Activated CD8-positive, alpha-beta T cell treated with anti-CD3 and anti-CD28 coated beads for 36 hours (primary cell): ENCODE results near the gene TLE1. TPM values are rescaled to one million over a fixed set of nuclear protein-coding genes. Genes with fewer than 3 reads are reported as not detected.

Source experiments
- ATAC-seq: fragments of 200-7000 bp; cut with Tn5 transposase; one replicate; pipeline ENCODE4 v1.10.0; 2021; ENCODE audit warnings: mild to moderate bottlenecking, moderate library complexity
- CTCF ChIA-PET: fragments of 350-600 bp; sonication (Branson Sonifier 250); formaldehyde crosslinking; loops from one replicate; lab custom pipeline; 2021; ENCODE audit warnings: antibody characterized with exemption; lab: Charles Lee
- POLR2A ChIA-PET: fragments of 350-600 bp; sonication (Branson Sonifier 250); formaldehyde crosslinking; loops from one replicate; lab custom pipeline; 2021; ENCODE audit warnings: antibody characterized with exemption; lab: Charles Lee
- DNase-seq: peaks from one replicate; pipeline ENCODE4 v3.0.0-alpha.2; 2020
- H3K27ac Mint-ChIP-seq: one replicate; pipeline ENCODE4 v1.8.0; 2021; ENCODE audit warnings: mild to moderate bottlenecking, mixed read lengths
- H3K27me3 Mint-ChIP-seq: one replicate; pipeline ENCODE4 v1.8.0; 2021; ENCODE audit warnings: mixed read lengths
- H3K36me3 Mint-ChIP-seq: one replicate; pipeline ENCODE4 v1.8.0; 2021; ENCODE audit warnings: low read depth, mixed read lengths
- H3K4me1 Mint-ChIP-seq: one replicate; pipeline ENCODE4 v1.8.0; 2021; ENCODE audit warnings: low read depth, mixed read lengths
- H3K4me3 Mint-ChIP-seq: one replicate; pipeline ENCODE4 v1.8.0; 2021; ENCODE audit warnings: mild to moderate bottlenecking, moderate library complexity, mixed read lengths
- H3K9me3 Mint-ChIP-seq: one replicate; pipeline ENCODE4 v1.8.0; 2021; ENCODE audit warnings: mixed read lengths
- CTCF ChIP-seq: fragments of 200-600 bp; IDR thresholded peaks from one replicate; pipeline ENCODE4 v1.8.0; 2022; ENCODE audit warnings: antibody characterized with exemption, mild to moderate bottlenecking
- intact Hi-C: fragments of 100-400 bp; cut with micrococcal nuclease; formaldehyde crosslinking; loops from one replicate; pipeline ENCODE4 v1.10.0; 2022
- total RNA-seq, 2 experiments: library from RNA; stranded (reverse); gene quantifications; one replicate each; pipeline ENCODE4 v1.2.3, GENCODE V29; 2021

The TLE1 gene
- total RNA-seq, 2 experiments from 2014 or later = 0.20 to 0.29 TPM

- Mint-ChIP-seq H3K27ac (no peak overlapping the region), H3K36me3 (no peaks in the 10 kb centered on the region), H3K27me3 (no peaks in the 10 kb centered on the region), H3K4me3 (no peak overlapping the region), H3K4me1 (no peaks in the 10 kb centered on the region), H3K9me3 (no peaks in the 10 kb centered on the region)
- DNase-seq (no peak), ATAC-seq (no peak)
- TF ChIP-seq CTCF = no peak
- intact Hi-C loops = no loop called here
- ChIA-PET POLR2A (no interaction called here), CTCF (no interaction called here)
These were observed 139.7 kb downstream of the TLE1 start for GRCh38 chr9:81549500-81550206.

GRCh38 chr9:81548911-81549310 lies 140.4 kb downstream of the TLE1 start:
- no peaks in the 10 kb centered on the region for H3K9me3 Mint-ChIP-seq
- no peak overlapping the region for H3K27ac Mint-ChIP-seq
- no peaks in the 10 kb centered on the region for H3K27me3 Mint-ChIP-seq
- H3K4me1 Mint-ChIP-seq = no peaks in the 10 kb centered on the region
- intact Hi-C loops = no loop called here
- DNase-seq = no peak
- ChIA-PET POLR2A (no interaction called here), CTCF (no interaction called here)
- no peak overlapping the region for H3K4me3 Mint-ChIP-seq
- no peak for TF ChIP-seq CTCF
- no peak for ATAC-seq
- H3K36me3 Mint-ChIP-seq = no peaks in the 10 kb centered on the region

GRCh38 chr9:81546489-81546888 lies 142.9 kb downstream of the TLE1 start:
- H3K27ac Mint-ChIP-seq = no peak overlapping the region
- H3K4me3 Mint-ChIP-seq = no peak overlapping the region
- ATAC-seq (no peak), DNase-seq (no peak)
- H3K4me1 Mint-ChIP-seq = no peaks in the 10 kb centered on the region
- ChIA-PET CTCF (no interaction called here), POLR2A (no interaction called here)
- no peaks in the 10 kb centered on the region for H3K36me3 Mint-ChIP-seq
- TF ChIP-seq CTCF = no peak
- no peaks in the 10 kb centered on the region for H3K27me3 Mint-ChIP-seq
- intact Hi-C loops = no loop called here
- no peaks in the 10 kb centered on the region for H3K9me3 Mint-ChIP-seq

- CTCF ChIA-PET = no interaction called here
- H3K4me1 Mint-ChIP-seq = no peaks in the 10 kb centered on the region
- H3K27me3 Mint-ChIP-seq = no peaks in the 10 kb centered on the region
- ATAC-seq (no peak), DNase-seq (no peak)
- POLR2A ChIA-PET = no interaction called here
- H3K9me3 Mint-ChIP-seq = no peaks in the 10 kb centered on the region
- no peak overlapping the region for H3K27ac Mint-ChIP-seq
- intact Hi-C loops = no loop called here
- H3K36me3 Mint-ChIP-seq = no peaks in the 10 kb centered on the region
- H3K4me3 Mint-ChIP-seq = no peak overlapping the region
- TF ChIP-seq CTCF = no peak
These were observed 145.7 kb downstream of the TLE1 start for GRCh38 chr9:81543695-81544094.

GRCh38 chr9:81542118-81542889 lies 147.0 kb downstream of the TLE1 start:
- no peaks in the 10 kb centered on the region for H3K4me1 Mint-ChIP-seq
- CTCF ChIA-PET = no interaction called here
- intact Hi-C loops = no loop called here
- TF ChIP-seq CTCF = no peak
- H3K36me3 Mint-ChIP-seq = no peaks in the 10 kb centered on the region
- POLR2A ChIA-PET = interaction anchor here (0.6 to 0.7 kb wide), 2 partner anchors 90 to 697 kb away, joined by 3 read pairs; no protein-coding TSS in a partner anchor
- DNase-seq (no peak), ATAC-seq (no peak)
- H3K27me3 Mint-ChIP-seq = no peaks in the 10 kb centered on the region
- no peak overlapping the region for H3K27ac Mint-ChIP-seq
- H3K9me3 Mint-ChIP-seq = no peaks in the 10 kb centered on the region
- H3K4me3 Mint-ChIP-seq = no peak overlapping the region
